Peyer's patch (tissue), 4 donors: Measurements from ENCODE around the gene KRT6C. TPM values are rescaled to one million over a fixed set of nuclear protein-coding genes. Genes with fewer than 3 reads are reported as not detected.
"Not testable (repeated sequence)": the region's sequence is repeated elsewhere in the genome, so short reads cannot be mapped to it uniquely, and the experiment has no call there.

Experiments
- DNase-seq, 3 donors: peaks; one replicate each; pipeline ENCODE4 v3.0.0-alpha.2; 2017 to 2019
- H3K27ac ChIP-seq, 4 donors: fragments of 200-600 bp; sonication (generic); one replicate each; pipeline ENCODE4 v1.5.1; 2016 to 2019
- H3K27me3 ChIP-seq, 2 donors: fragments of 200-600 bp; sonication (generic); one replicate each; pipeline ENCODE4 v1.5.1; 2019
- H3K36me3 ChIP-seq, 3 donors: fragments of 200-600 bp; sonication (generic); one replicate each; pipeline ENCODE4 v1.5.1; 2016 to 2019
- H3K4me1 ChIP-seq, 4 donors: fragments of 200-600 bp; sonication (generic); one replicate each; pipeline ENCODE4 v1.5.1; 2016 to 2019
- H3K4me3 ChIP-seq, 4 donors: fragments of 200-600 bp; sonication (generic); 1 replicate in 3 of 4; 2 replicates in 1 of 4; pipeline ENCODE4 v1.5.1; 2016 to 2019; ENCODE audit warnings: mild to moderate bottlenecking in 1 of 4
- H3K9me3 ChIP-seq, 4 donors: fragments of 200-600 bp; sonication (generic); one replicate each; pipeline ENCODE4 v1.5.1; 2016 to 2019; ENCODE audit warnings: mild to moderate bottlenecking in 1 of 4
- POLR2A ChIP-seq, 2 donors: fragments of 450-650 bp; IDR thresholded peaks; one replicate each; pipeline ENCODE4 v1.5.1; 2017; ENCODE audit warnings: antibody characterized with exemption in 2 of 2, mild to moderate bottlenecking in 2 of 2, moderate library complexity in 2 of 2
- total RNA-seq, 4 donors: library from RNA; depleted of rRNA; stranded (reverse); fragments of >200 nt; gene quantifications; one replicate each; pipeline ENCODE4 v1.1.0, GENCODE V29; 2016
- TF ChIP-seq, protein P1 (sequence below), 6 experiments: fragments of 450-650 bp in 4 of 6; fragments of 200-600 bp in 2 of 6; sonication (generic) in 1 of 6; IDR thresholded peaks; one replicate each; pipeline ENCODE4 v1.5.1; 2017 to 2019; ENCODE audit warnings: antibody characterized with exemption in 6 of 6, mild to moderate bottlenecking in 3 of 6, moderate library complexity in 1 of 6

KRT6C gene
- total RNA-seq, 4 donors from 2014 or later: 0.67 TPM; not detected in 3

DNA sequence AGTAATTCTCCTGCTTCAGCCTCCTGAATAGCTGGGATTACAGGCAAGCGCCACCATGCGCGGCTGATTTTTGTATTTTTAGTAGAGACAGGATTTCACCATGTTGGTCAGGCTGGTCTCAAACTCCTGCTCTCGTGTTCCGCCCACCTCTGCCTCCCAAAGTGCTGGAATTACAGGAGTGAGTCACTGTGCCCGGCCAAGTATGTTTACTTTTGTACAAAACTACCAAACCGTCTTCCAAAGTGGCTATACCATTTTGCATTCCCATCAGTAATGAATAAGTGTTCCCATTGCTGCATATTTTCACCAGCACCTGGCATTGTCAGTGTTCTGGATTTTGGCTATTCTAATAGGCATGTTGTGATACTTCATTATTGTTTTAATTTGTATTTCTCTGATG, 27.9 kb upstream of the KRT6C start:
- Histone ChIP-seq H3K27me3 (no peaks in the 10 kb centered on the region), H3K27ac (no peak overlapping the region), H3K9me3 (no peaks in the 10 kb centered on the region), H3K4me3 (no peak overlapping the region), H3K4me1 (no peaks in the 10 kb centered on the region), H3K36me3 (no peaks in the 10 kb centered on the region)
- no peak for DNase-seq
- no peak for TF ChIP-seq POLR2A (IDR thresholded peaks at IDR 0.05)
- TF ChIP-seq, protein P1, sequence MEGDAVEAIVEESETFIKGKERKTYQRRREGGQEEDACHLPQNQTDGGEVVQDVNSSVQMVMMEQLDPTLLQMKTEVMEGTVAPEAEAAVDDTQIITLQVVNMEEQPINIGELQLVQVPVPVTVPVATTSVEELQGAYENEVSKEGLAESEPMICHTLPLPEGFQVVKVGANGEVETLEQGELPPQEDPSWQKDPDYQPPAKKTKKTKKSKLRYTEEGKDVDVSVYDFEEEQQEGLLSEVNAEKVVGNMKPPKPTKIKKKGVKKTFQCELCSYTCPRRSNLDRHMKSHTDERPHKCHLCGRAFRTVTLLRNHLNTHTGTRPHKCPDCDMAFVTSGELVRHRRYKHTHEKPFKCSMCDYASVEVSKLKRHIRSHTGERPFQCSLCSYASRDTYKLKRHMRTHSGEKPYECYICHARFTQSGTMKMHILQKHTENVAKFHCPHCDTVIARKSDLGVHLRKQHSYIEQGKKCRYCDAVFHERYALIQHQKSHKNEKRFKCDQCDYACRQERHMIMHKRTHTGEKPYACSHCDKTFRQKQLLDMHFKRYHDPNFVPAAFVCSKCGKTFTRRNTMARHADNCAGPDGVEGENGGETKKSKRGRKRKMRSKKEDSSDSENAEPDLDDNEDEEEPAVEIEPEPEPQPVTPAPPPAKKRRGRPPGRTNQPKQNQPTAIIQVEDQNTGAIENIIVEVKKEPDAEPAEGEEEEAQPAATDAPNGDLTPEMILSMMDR (IDR thresholded peaks at IDR 0.05): no peak

DNA sequence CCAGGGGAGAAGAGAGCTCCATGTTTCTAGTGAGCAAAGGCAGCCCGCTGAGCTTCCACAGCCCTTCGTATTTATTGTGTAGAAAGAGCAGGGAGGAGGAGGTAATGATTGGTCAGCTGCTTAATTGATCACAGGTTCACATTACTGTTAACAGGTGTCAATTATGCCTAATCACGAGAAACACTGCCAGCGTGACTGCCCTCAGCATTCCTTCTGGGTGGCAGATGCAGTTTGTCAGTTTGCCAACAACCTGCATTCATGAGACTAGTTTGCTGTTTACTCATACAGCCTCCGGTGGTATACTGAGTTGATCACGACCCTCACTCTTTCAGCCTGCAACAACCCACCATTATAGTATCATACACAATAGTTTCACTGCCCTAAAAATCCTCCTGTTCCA, 27.0 kb upstream of the KRT6C start:
- not testable (repeated sequence) for H3K9me3 ChIP-seq, DNase-seq, H3K36me3 ChIP-seq, H3K4me1 ChIP-seq, H3K27ac ChIP-seq, H3K27me3 ChIP-seq, H3K4me3 ChIP-seq

DNA sequence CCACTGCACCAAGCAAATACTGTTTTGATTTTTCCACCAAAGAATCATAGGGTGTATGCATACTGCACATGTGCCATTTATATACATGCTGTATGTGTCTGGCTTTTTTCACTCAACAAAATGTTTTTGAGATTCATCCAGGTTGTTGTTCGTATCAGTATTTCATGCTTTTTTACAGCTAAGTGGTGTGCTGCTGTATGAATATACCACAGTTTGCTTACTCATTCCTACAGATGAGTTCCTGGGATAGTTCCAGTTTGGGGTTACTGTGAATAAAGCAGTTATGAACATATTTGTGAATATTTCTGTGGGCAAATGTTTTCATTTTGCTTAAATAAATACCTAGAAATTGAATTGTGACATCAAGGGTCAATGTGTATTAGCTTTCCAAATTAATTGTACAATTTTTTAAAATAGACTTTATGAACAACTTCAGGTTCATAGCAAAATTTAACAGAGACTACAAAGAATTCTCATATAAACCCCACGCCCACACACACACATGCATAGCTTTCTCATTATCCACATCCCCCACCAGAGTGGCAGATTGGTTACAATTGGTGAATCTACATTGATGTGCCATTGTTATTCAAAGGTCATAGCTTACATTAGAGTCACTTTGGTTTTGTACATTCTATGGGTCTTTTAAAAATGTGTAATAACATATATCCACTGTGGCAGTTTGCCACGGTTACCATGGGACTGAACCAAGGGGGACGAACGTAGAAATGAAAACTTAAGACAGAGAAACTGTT, 26.4 kb upstream of the KRT6C start:
- Histone ChIP-seq H3K27ac (no peak overlapping the region), H3K4me1 (peaks cover 0 to 4% (median 0%) of the 10 kb centered on the region in 4 donors), H3K27me3 (no peaks in the 10 kb centered on the region), H3K36me3 (no peaks in the 10 kb centered on the region), H3K4me3 (no peak overlapping the region), H3K9me3 (no peaks in the 10 kb centered on the region)
- TF ChIP-seq, protein P1 (IDR thresholded peaks at IDR 0.05): no peak
- no peak for TF ChIP-seq POLR2A (IDR thresholded peaks at IDR 0.05)
- no peak for DNase-seq

DNA sequence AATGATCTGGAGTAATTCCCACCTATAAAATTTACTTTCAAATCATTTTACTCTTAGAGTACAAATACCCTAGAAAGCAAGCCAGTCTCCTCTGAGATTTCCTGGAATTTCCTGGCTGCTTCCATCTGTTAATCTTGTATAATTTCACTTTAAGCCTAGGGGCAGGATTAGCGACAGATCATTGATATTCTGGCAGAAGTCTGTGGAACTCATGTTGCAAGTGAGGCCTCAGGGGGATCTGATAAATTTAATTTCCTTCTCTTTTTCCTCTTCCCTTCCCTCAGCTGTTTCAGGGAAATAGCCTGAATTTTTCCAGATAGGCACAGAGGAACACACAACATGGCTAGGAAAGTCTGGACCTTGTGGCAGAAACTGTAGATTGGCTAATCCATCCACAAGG, 25.3 kb upstream of the KRT6C start:
- H3K27me3 ChIP-seq: no peaks in the 10 kb centered on the region
- H3K9me3 ChIP-seq: no peaks in the 10 kb centered on the region
- no peak for DNase-seq
- H3K36me3 ChIP-seq: no peaks in the 10 kb centered on the region
- no peak overlapping the region for H3K4me3 ChIP-seq
- H3K27ac ChIP-seq: no peak overlapping the region
- peaks cover 0 to 4% (median 0%) of the 10 kb centered on the region in 4 donors for H3K4me1 ChIP-seq
- no peak for TF ChIP-seq POLR2A (IDR thresholded peaks at IDR 0.05)
- TF ChIP-seq, protein P1 (IDR thresholded peaks at IDR 0.05): no peak

DNA sequence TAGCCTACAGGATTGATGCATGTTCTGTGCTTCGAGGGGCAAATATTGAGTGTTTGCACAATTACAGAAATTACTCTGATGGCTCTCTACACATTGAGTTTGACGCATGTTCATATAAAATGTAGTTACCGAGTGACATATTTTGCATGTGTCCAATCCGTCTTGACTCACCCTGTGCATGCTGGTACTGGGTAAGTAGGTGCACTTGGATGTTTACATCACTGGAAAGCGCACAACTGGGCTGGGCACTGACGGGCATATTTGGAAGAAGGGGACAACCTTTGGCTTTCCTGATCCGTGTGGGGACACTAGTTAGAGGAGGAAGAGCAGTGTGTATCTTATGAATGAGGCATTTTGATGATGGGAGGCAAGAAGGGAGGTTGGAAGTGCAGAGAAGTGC, 24.4 kb upstream of the KRT6C start:
- Histone ChIP-seq H3K36me3 (no peaks in the 10 kb centered on the region), H3K9me3 (no peaks in the 10 kb centered on the region), H3K27me3 (no peaks in the 10 kb centered on the region), H3K4me1 (peaks cover 0 to 4% (median 0%) of the 10 kb centered on the region in 4 donors), H3K27ac (no peak overlapping the region), H3K4me3 (no peak overlapping the region)
- TF ChIP-seq POLR2A (IDR thresholded peaks at IDR 0.05): no peak
- TF ChIP-seq, protein P1 (IDR thresholded peaks at IDR 0.05): no peak
- no peak for DNase-seq

- Histone ChIP-seq H3K9me3 (no peaks in the 10 kb centered on the region), H3K27ac (no peak overlapping the region), H3K36me3 (no peaks in the 10 kb centered on the region), H3K27me3 (no peaks in the 10 kb centered on the region), H3K4me1 (peaks cover 0 to 4% (median 0%) of the 10 kb centered on the region in 4 donors), H3K4me3 (no peak overlapping the region)
- TF ChIP-seq, protein P1 (IDR thresholded peaks at IDR 0.05): no peak
- no peak for TF ChIP-seq POLR2A (IDR thresholded peaks at IDR 0.05)
- no peak for DNase-seq
These were observed 23.0 kb upstream of the KRT6C start for GRCh38 chr12:52496590-52497071.
